Activated CD4-positive, CD25-positive, alpha-beta regulatory T cell treated with anti-CD3 and anti-CD28 coated beads, Interleukin-2, amount 50 U/mL, for 24 hours (primary cell): ENCODE measurements around the gene SOD1.
"Not testable (repeated sequence)": the region's sequence is repeated elsewhere in the genome, so short reads cannot be mapped to it uniquely, and the experiment has no call there.

ENCODE experiments used
- ATAC-seq, 2 donors: fragments of 150-1000 bp; cut with Tn5 transposase; one replicate each; pipeline ENCODE4 v1.10.0; 2021; ENCODE audit warnings: mild to moderate bottlenecking in 1 of 2, moderate library complexity in 1 of 2

SOD1 gene

DNA sequence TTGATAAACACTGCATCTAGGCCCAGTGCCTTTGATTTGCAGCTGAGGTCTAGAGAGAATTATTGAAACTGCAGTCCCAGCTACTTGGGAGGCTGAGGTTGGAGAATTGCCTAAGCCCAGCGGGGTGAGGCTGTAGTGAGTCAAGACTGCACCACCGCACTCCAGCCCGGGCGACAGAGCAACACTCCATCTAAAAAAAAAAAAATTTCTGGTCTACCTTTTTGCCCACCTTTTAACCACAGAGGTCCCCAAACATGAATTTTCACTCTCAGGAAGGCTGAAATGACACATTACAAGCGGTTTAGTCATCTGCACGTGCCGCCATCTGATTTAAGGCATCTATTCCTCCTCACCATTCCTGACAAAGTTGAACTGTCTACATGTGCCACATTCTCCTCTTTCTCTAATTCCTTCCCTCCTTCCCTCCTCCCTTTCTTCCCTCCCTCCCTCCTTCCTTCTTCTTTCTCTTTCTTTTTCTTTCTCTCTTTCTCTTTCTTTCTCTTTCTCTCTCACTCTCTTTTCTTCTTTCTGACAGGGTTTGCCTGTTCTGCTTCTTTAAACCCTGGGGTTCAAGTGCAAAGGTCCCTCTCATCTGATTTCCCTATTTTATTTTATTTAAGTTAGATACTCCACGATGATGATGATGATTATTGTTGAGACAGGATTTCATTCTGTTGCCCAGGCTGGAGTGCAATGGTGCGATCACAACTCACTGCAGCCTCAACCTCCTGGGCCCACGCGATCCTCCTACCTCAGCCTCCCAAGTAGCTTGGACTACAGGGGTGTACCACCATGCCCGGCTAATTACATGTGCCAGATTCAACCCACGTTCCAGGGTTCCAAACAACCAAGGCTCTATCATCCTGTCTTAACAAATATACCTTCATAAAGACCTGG lies 3.0 kb upstream of the SOD1 start:
- peak; percentile 29 to 34 for ATAC-seq

DNA sequence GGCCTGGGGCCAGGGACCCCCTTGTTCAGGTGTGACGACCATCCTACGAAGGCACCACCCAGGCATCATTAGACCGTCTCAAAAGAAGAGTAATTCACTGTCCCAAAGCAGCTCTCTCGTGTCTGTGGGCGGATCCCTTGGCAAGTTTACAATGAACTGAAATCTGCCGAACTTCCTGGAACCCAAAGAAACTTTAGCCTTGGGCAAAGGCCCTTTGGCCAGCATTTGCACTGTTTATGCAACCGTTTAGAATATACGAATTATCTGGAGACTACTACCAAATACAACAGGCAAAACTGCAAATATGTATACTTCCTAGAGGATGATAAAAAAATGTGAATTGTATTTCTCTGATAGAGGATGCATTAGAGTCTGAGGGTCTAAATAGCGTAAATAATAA lies 1.4 kb upstream of the SOD1 start:
- ATAC-seq = no peak

DNA sequence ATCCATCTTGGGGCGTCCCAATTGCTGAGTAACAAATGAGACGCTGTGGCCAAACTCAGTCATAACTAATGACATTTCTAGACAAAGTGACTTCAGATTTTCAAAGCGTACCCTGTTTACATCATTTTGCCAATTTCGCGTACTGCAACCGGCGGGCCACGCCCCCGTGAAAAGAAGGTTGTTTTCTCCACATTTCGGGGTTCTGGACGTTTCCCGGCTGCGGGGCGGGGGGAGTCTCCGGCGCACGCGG lies 282 bp upstream of the SOD1 start:
- peak in 1 of 2 donors; percentile 58 for ATAC-seq

DNA sequence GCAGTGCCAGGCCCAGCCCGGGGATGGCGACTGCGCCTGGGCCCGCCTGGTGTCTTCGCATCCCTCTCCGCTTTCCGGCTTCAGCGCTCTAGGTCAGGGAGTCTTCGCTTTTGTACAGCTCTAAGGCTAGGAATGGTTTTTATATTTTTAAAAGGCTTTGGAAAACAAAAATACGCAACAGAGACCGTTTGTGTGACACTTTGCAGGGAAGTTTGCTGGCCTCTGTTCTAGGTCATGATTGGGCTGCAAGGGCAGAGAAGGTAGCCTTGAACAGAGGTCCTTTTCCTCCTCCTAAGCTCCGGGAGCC lies 719 bp downstream of the SOD1 start:
- ATAC-seq = peak in 1 of 2 donors; percentile 7

DNA sequence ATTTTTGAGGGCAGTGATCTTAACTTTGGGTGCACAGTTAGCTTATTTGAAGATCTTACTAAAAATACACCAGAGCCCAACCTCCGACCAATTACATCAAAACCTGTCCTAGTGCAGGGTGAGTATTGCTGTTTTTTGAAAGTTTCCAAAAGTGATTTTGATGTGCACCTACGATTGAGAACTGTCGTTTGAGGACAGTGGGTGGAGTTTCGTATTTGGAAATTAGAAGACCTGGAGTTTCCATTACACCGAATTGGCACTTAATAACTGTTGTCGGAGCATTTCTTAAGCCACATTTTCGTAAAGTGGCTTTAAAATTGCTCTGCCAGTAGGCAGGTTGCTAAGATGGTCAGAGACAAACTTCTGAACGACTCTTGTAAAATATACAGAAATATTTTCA lies 1.1 kb downstream of the SOD1 start:
- ATAC-seq = no peak

DNA sequence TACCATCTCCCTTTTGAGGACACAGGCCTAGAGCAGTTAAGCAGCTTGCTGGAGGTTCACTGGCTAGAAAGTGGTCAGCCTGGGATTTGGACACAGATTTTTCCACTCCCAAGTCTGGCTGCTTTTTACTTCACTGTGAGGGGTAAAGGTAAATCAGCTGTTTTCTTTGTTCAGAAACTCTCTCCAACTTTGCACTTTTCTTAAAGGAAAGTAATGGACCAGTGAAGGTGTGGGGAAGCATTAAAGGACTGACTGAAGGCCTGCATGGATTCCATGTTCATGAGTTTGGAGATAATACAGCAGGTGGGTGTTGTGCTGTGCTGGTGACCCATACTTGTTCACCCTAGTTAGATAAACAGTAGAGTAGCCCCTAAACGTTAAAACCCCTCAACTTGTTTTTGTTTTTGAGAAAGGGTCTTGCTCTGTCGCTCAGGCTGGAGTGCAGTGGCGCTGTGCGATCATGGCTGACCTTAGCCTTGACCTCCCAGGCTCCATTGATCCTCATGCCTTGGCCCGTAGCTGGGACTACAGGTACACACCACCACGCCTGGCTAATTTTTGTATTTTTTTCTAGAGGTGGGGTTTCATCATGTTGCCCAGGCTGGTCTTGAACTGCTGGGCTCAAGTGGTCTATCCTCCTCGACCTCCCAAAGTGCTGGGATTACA lies 4.2 kb downstream of the SOD1 start:
- ATAC-seq = no peak

DNA sequence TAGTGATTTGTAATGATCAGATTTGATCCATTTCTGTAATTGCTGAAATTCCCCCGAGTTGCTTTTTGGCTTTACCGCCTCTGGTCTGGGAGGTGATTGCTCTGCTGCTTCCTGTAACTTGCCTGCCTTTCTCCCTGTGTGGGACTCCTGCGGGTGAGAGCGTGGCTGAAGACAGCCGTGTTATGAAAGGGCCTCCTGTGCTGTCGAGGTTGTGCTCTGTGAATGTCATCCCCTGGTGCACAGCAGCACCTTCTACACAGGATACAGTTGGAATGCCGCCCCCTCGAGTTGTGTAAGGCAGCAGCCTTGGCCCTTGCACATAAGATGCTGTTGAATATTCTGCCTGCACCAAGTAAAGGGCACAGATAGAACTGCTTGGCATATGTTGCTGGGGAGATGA lies 5.9 kb downstream of the SOD1 start:
- no peak for ATAC-seq

DNA sequence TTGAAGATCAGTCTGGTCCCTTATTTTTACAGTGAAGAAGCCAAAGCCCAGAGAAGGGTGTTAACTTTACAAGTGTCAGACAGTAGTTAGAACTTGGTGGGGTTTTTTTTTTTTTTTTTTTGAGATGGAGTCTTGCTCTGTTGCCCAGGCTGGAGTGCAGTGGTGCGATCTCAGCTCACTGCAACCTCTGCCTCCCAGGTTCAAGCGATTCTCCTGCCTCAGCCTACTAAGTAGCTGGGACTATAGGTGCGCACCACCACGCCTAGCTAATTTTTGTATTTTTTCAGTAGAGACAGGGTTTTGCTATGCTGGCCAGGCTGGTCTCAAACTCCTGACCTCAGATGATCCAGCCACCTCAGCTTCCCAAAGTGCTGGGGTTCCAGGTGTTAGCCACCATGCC lies 6.4 kb downstream of the SOD1 start:
- ATAC-seq = not testable (repeated sequence)

DNA sequence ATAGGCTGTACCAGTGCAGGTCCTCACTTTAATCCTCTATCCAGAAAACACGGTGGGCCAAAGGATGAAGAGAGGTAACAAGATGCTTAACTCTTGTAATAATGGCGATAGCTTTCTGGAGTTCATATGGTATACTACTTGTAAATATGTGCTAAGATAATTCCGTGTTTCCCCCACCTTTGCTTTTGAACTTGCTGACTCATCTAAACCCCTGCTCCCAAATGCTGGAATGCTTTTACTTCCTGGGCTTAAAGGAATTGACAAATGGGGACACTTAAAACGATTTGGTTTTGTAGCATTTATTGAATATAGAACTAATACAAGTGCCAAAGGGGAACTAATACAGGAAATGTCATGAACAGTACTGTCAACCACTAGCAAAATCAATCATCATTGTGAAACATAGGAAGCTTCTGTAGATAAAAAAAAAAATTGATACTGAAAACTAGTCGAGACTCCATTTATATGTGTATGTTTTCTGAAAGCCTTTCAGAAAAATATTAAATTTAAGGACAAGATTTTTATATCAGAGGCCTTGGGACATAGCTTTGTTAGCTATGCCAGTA lies 7.0 kb downstream of the SOD1 start:
- ATAC-seq = no peak

DNA sequence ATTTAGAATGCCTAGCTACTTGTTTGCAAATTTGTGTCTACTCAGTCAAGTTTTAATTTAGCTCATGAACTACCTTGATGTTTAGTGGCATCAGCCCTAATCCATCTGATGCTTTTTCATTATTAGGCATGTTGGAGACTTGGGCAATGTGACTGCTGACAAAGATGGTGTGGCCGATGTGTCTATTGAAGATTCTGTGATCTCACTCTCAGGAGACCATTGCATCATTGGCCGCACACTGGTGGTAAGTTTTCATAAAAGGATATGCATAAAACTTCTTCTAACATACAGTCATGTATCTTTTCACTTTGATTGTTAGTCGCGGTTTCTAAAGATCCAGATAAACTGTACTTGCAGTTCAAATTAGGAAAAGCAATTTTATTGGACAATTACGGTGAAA lies 7.6 kb downstream of the SOD1 start:
- ATAC-seq = no peak

DNA sequence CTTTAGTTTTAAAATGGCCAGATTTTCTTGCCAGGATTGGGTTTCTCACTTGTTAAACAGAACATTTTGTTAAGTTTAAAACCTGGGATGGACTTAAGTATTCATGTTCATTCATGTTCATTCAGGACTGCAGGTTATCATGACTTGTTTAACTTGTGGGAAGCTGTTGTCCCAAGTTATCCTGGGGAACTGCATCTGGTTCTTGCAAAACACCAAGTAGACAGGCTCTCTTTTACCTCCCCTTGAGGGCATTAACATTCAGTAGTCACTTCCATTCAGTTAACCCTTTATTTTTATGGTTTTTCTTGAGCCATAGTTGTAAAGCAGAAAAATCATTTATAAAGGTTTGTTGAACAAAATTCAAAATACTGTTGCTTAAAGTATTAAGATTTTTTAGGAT lies 8.1 kb downstream of the SOD1 start:
- no peak for ATAC-seq

DNA sequence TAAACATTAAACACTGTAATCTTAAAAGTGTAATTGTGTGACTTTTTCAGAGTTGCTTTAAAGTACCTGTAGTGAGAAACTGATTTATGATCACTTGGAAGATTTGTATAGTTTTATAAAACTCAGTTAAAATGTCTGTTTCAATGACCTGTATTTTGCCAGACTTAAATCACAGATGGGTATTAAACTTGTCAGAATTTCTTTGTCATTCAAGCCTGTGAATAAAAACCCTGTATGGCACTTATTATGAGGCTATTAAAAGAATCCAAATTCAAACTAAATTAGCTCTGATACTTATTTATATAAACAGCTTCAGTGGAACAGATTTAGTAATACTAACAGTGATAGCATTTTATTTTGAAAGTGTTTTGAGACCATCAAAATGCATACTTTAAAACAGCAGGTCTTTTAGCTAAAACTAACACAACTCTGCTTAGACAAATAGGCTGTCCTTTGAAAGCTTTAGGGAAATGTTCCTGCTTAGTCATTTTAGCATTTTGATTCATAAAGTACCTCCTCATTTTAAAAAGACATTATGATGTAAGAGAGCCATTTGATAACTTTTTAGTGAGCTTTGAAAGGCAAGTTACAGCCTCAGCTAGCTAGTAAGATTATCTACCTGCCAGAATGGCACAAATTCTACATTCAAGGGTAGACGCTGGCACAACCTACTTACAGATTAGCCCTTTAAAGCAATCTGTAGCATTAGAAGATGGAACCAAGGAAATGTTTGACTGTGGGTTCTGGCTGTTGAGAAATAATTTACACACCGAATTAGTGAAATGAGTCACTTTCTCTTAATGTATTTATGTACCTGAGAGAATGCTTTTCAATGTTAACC lies 9.4 kb downstream of the SOD1 start:
- peak; percentile 72 to 75 for ATAC-seq

DNA sequence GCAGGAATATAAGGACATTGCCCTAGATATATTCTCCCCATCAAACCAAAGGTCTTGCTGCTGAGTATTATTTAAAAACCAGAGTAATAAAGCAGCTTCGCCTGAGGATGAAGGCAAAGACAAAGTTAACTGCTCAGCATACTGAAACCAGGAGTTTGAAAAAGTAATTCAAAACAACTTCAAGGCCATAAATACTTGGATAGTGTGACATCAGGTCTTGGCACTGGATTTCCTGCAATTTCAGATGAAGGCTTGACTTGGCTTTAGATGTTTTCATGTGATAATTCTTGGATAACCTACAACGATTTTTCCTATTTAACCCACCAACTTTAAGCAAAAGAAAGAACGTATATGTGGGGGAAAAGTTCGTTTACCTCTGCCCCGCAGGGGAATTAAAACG lies 10.6 kb downstream of the SOD1 start:
- ATAC-seq = no peak

DNA sequence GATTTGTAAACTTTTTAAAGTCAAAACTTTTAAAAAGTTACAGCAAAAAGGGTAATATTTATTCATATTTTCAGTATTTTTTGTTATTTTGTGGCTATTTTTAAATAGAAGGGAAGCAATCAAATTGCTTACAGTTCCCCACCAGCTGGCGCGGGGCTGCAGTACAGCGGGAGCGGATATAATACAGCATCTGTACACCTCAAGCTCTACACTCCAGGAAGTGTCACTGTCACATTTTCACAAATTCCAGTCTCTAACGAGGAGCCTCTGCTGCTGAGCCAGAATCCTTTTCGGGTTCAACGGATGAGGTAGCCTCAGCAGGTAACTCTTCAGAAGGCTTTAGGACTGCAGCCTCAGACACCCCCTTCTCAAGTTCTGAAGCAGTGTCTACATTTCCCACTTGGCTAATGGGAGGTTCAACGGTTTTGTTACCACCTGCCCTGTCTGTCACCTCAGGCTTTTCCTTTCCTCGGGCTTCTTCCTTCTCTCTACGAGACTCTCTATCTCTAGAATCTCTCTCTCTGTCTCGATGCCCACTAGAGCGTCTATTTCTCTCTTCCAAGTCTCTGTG lies 11.7 kb downstream of the SOD1 start:
- ATAC-seq = no peak

DNA sequence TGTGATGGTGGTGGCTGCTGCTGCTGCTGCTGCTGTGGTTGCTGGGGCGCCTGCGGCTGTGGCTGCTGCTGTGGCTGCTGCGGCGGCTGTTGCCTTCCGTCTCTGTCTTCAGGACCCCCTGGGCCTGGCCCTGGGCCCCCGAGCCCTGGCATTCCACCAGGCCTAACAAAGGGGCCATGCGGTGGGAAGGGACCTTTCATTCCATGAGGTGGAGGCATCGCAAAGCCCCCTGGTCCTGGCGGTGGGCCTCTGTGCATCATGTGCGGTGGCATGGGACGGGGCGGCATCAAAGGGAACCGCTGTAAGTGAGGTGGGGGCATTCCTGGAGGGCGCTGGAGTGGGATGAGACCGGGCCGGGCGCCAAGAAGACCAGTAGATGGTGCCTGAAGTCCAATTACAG lies 12.4 kb downstream of the SOD1 start:
- ATAC-seq = no peak

DNA sequence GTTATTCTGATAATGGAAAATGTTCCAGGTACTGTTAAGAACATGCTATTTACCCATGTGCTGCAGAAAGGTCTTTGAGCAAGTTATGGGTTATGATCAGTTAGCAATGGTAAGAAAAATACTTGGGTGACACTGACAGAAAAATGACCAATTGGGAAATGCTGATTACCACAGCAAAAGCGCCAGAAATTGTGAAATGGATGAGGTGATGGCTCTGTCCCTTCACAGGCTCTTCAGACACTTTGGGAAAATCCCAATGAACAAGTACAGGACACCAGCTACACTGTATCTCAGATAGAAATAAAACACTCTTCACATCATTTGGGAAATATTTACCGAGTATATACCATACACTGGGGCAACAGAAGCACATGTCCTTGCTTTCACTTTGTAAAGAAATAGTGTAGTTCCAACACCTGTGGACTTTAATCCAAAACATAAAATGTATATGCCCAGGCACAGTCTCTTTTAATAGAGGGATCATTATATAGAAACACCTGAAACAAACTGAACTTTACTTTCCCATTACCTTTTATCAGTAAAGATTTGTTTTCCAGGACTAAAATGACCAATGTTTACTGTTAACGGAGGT lies 13.9 kb downstream of the SOD1 start:
- ATAC-seq = no peak

DNA sequence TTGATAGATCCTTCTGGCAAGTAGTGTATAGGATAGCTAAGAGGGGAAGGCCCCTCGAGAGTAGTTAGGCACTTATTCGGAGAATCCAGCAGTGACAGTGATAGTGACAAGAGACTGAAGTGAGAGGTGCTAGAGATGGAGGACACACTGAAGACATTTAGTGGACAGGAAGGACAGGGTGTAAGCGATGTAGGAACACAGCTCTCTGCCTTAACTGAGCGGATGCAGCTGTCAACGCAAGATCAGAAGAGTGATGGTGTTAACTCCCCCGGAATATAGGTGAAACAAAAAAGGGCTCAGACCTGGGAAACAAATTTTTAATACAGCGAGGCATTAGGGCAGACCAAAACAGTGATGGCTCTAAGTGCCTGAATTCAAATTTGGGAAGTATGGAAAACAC lies 15.8 kb downstream of the SOD1 start:
- ATAC-seq = no peak

DNA sequence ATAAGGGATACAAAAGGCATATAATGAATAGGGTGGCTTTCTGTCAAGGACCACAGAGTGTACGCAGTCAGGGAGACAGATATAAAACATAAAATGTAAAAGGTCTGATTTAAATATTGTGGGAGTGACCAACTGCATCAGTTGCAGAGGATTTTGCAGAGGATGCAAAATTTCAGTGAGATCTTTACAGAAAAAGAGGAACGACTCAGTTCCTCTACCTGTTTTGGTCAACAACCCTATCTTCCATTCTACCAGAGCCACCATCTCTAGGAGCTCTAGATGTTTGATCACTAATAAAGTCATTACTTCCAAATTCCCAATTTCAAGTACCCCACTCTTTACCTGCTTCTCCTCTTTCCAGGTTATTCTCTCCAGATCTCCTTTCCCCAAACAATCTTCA lies 16.5 kb downstream of the SOD1 start:
- no peak for ATAC-seq

DNA sequence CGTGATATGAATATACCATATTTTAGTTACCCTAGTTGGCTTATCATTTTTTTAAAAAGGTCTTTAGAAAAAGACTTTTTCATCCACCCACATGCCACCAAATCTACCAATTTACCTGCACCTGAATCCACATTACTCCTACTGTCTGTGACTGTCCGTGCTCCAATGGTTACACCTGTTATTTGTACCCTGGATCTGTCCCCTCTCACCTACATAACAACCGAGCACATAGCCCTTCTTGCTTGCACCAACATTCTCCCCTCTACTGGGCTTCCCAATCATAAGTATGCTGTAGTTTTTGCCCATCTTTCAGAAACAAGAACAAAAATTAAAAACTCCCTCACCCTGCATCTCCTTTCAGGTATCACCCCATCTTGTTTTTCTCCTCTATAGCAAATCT lies 17.6 kb downstream of the SOD1 start:
- no peak for ATAC-seq

DNA sequence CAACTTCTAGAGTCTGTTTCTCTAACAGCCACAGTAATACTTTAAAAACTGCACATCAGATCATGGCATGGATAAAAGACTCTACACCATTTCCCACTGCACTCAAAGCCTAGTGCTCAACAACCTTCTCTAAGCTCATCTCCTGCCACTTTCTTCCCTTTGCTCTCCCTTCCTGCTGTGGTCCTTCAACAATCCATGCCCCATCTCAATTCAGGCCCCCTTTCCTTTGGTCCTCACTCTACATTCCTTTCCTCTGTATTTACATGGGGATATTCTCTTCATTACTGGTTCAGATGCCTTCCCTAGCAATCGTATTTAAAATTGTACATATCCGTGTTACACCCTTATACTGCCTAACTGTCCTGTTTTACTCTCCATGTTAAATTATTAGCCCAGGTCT lies 19.0 kb downstream of the SOD1 start:
- ATAC-seq = no peak

DNA sequence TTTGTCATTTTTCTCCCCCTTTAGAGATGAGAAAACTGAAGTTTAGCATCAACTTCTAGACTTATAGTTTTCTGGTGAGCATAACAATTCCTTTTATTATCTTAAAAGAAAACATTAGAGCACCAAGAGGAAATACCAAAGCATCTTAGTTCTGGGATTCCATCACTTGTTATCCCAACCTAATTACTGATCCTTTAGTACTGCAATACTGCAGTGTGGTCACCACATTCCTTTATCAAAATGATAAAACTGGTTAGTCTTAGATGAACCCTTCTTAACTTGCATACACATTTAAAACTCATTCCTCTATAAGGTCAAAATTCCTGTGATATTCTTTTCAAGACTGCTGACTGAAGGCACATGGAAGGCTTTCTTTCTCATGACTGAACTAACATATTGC lies 23.1 kb downstream of the SOD1 start:
- no peak for ATAC-seq

DNA sequence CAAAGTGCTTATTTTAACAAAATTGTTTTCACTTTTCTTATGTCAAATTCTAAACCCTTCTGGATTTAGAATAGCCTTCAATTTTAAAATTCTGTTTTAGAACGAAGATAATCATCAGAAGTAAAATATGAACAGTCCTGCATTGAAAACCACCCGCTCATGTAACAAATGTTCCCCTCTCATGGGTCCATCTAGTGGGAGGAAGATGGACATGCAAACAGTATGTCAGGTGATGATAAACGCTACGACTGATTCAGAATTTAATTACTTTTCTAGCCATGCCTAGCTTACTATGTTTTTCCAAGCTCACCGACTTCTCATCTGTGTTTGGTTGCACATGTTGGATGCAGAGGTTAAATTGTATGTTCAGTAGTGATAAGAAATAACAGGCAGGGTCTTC lies 23.5 kb downstream of the SOD1 start:
- ATAC-seq = no peak

DNA sequence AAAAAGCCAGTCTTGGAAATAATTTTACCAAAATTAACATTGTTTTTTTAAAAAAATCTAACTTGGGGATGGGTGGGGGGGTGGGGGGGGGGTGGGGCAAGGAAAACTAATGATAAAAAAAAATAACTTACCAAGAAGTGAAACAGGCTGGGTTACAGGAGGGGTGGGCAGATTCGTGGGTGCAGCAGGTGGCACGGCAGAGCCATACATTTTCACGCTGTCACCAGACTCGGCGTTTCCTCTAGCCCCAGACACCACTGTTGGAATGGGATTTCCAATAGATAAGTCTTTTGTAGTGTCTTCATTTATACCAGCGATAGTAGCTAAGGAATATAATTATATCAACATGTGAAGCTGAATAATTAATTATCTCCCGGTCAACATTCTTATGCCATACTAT lies 25.4 kb downstream of the SOD1 start:
- no peak for ATAC-seq
